ENCODE results near the gene ETV5. TPM values are rescaled to one million over a fixed set of nuclear protein-coding genes. Genes with fewer than 3 reads are reported as not detected.

ETV5 gene
- polyA plus RNA-seq, 1 donor from 2014 or later: 0.30 TPM

DNA sequence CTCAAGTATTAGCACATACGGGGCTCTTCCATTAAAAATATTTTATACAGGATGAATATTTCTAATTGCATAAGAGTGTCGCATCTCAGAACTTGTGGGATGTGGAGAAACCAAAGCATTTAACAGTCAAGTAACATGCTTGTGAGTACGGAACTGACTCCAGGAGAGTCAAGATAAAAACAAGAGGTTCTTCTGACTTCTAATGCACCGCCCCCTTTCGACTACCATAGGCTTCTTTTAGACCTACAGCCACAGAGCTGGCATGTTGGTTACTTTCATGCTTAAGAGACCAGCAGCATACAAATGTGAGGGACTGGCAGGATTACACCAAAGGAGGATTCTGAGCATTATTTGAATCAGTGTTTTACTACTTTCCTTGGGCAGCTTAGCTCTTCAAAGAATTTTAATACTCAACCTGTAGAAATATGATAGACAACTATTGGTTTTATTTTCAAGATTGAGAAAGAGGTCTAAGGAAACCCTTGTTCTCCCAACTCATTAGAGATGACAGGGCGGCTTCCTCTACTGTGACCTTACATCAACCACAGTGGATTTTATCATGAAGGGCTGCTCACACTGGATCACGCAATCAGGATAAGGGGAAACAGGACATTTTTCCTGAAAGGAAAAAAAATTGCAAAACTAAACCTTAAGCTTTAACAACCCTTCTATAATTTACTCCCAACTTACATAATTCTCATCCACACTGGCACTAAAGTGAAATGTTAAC, 14.0 kb downstream of the ETV5 start:
- Histone ChIP-seq H3K4me2 (ENCODE audit: low read length) (no peak overlapping the region), H3K9ac (ENCODE audit: low read length) (no peak overlapping the region), H3K79me2 (replicated peaks; ENCODE audit: insufficient read depth, low read length) (no peaks in the 10 kb centered on the region), H3F3A (ENCODE audit: insufficient read depth, low read length, poor library complexity, severe bottlenecking) (no peaks in the 10 kb centered on the region), H3K9me2 (ENCODE audit: insufficient read depth, low read length) (no peaks in the 10 kb centered on the region), H3K36me3 (ENCODE audit: insufficient read depth, low read length) (no peaks in the 10 kb centered on the region), H4K20me1 (ENCODE audit: insufficient read depth) (no peaks in the 10 kb centered on the region), H3K9me3 (ENCODE audit: low read length) (no peaks in the 10 kb centered on the region), H3K4me3 (ENCODE audit: low read length) (no peak overlapping the region), H3K27me3 (ENCODE audit: insufficient read depth, low read depth, low read length) (peaks cover 16% of the 10 kb centered on the region), H3K27ac (ENCODE audit: low read length) (no peak overlapping the region), H2AFZ (ENCODE audit: low read depth, low read length) (no peak overlapping the region)
- TF ChIP-seq POLR2AphosphoS5 (IDR thresholded peaks at IDR 0.05) (no peak), TAF1 (IDR thresholded peaks at IDR 0.05; ENCODE audit: low read depth) (no peak), RAD21 (conservative IDR thresholded peaks at IDR 0.05) (no peak), EZH2 (IDR thresholded peaks at IDR 0.05; ENCODE audit: borderline replicate concordance, insufficient read depth, low read length, poor library complexity, severe bottlenecking) (no peak), MXI1 (conservative IDR thresholded peaks at IDR 0.05; ENCODE audit: poor library complexity, severe bottlenecking) (no peak), SMC3 (conservative IDR thresholded peaks at IDR 0.05; ENCODE audit: poor library complexity) (no peak), EP300 (conservative IDR thresholded peaks at IDR 0.05; ENCODE audit: poor library complexity, severe bottlenecking) (no peak)
- TF ChIP-seq, protein P1, sequence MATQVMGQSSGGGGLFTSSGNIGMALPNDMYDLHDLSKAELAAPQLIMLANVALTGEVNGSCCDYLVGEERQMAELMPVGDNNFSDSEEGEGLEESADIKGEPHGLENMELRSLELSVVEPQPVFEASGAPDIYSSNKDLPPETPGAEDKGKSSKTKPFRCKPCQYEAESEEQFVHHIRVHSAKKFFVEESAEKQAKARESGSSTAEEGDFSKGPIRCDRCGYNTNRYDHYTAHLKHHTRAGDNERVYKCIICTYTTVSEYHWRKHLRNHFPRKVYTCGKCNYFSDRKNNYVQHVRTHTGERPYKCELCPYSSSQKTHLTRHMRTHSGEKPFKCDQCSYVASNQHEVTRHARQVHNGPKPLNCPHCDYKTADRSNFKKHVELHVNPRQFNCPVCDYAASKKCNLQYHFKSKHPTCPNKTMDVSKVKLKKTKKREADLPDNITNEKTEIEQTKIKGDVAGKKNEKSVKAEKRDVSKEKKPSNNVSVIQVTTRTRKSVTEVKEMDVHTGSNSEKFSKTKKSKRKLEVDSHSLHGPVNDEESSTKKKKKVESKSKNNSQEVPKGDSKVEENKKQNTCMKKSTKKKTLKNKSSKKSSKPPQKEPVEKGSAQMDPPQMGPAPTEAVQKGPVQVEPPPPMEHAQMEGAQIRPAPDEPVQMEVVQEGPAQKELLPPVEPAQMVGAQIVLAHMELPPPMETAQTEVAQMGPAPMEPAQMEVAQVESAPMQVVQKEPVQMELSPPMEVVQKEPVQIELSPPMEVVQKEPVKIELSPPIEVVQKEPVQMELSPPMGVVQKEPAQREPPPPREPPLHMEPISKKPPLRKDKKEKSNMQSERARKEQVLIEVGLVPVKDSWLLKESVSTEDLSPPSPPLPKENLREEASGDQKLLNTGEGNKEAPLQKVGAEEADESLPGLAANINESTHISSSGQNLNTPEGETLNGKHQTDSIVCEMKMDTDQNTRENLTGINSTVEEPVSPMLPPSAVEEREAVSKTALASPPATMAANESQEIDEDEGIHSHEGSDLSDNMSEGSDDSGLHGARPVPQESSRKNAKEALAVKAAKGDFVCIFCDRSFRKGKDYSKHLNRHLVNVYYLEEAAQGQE (IDR thresholded peaks at IDR 0.05; ENCODE audit: borderline replicate concordance): no peak
- TF ChIP-seq, protein P2, sequence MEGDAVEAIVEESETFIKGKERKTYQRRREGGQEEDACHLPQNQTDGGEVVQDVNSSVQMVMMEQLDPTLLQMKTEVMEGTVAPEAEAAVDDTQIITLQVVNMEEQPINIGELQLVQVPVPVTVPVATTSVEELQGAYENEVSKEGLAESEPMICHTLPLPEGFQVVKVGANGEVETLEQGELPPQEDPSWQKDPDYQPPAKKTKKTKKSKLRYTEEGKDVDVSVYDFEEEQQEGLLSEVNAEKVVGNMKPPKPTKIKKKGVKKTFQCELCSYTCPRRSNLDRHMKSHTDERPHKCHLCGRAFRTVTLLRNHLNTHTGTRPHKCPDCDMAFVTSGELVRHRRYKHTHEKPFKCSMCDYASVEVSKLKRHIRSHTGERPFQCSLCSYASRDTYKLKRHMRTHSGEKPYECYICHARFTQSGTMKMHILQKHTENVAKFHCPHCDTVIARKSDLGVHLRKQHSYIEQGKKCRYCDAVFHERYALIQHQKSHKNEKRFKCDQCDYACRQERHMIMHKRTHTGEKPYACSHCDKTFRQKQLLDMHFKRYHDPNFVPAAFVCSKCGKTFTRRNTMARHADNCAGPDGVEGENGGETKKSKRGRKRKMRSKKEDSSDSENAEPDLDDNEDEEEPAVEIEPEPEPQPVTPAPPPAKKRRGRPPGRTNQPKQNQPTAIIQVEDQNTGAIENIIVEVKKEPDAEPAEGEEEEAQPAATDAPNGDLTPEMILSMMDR (IDR thresholded peaks at IDR 0.05; ENCODE audit: poor library complexity, severe bottlenecking): no peak

DNA sequence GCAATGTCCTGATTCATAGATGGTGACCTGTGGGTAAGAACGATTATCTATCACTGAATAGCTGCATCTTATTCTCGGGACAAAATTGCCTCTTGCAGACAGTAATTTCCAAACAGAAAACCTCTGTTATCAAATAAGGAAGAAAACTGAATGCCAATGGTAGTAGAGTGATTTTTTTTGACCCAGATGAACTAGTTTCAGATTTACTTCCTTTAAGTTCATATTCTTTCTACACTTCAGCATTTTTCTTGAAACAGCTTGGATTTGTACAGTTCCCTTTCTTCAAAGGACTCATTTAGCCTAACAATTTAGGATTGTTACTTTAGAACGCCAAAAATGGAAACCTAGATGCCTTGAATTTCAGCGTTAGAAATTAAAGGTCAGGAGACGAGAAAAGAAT, 14.6 kb downstream of the ETV5 start:
- Histone ChIP-seq H3K36me3 (ENCODE audit: insufficient read depth, low read length) (no peaks in the 10 kb centered on the region), H4K20me1 (ENCODE audit: insufficient read depth) (no peaks in the 10 kb centered on the region), H3K9me2 (ENCODE audit: insufficient read depth, low read length) (no peaks in the 10 kb centered on the region), H3K9me3 (ENCODE audit: low read length) (no peaks in the 10 kb centered on the region), H3K4me2 (ENCODE audit: low read length) (no peak overlapping the region), H3K9ac (ENCODE audit: low read length) (no peak overlapping the region), H3K27ac (ENCODE audit: low read length) (no peak overlapping the region), H3K79me2 (replicated peaks; ENCODE audit: insufficient read depth, low read length) (no peaks in the 10 kb centered on the region), H2AFZ (ENCODE audit: low read depth, low read length) (no peak overlapping the region), H3K4me3 (ENCODE audit: low read length) (no peak overlapping the region), H3F3A (ENCODE audit: insufficient read depth, low read length, poor library complexity, severe bottlenecking) (no peaks in the 10 kb centered on the region), H3K27me3 (ENCODE audit: insufficient read depth, low read depth, low read length) (peaks cover 16% of the 10 kb centered on the region)
- TF ChIP-seq POLR2AphosphoS5 (IDR thresholded peaks at IDR 0.05): no peak
- TF ChIP-seq RAD21 (conservative IDR thresholded peaks at IDR 0.05): no peak
- TF ChIP-seq TAF1 (IDR thresholded peaks at IDR 0.05; ENCODE audit: low read depth): no peak
- TF ChIP-seq, protein P2 (IDR thresholded peaks at IDR 0.05; ENCODE audit: poor library complexity, severe bottlenecking): no peak
- no peak for TF ChIP-seq MXI1 (conservative IDR thresholded peaks at IDR 0.05; ENCODE audit: poor library complexity, severe bottlenecking)
- no peak for TF ChIP-seq EP300 (conservative IDR thresholded peaks at IDR 0.05; ENCODE audit: poor library complexity, severe bottlenecking)
- TF ChIP-seq SMC3 (conservative IDR thresholded peaks at IDR 0.05; ENCODE audit: poor library complexity): no peak
- TF ChIP-seq, protein P1 (IDR thresholded peaks at IDR 0.05; ENCODE audit: borderline replicate concordance): no peak
- no peak for TF ChIP-seq EZH2 (IDR thresholded peaks at IDR 0.05; ENCODE audit: borderline replicate concordance, insufficient read depth, low read length, poor library complexity, severe bottlenecking)
